Lung (tissue), 12 donors: Measurements from ENCODE around the gene RBM5. TPM values are rescaled to one million over a fixed set of nuclear protein-coding genes. Genes with fewer than 3 reads are reported as not detected.

Experiments
- ATAC-seq: fragments of 200-7000 bp; cut with Tn5 transposase; one replicate; pipeline ENCODE4 v1.9.1; 2020; ENCODE audit warnings: moderate number of reproducible peaks; ENCODE audit not compliant: insufficient read depth, low FRiP score
- DNase-seq, 3 donors: peaks; one replicate each; pipeline ENCODE4 v3.0.0-alpha.2; 2013 to 2017
- H3K27ac ChIP-seq, 2 donors: one replicate each; pipeline ENCODE4 v1.5.1; 2013; ENCODE audit warnings: mild to moderate bottlenecking in 2 of 2, moderate library complexity in 2 of 2, control low read depth in 1 of 2, inconsistent platforms in 1 of 2, low read depth in 1 of 2, low read length in 1 of 2
- H3K27me3 ChIP-seq, 3 donors: one replicate each; pipeline ENCODE4 v1.5.1; 2013; ENCODE audit warnings: low read length in 2 of 3; ENCODE audit not compliant: control insufficient read depth in 3 of 3, insufficient read depth in 3 of 3
- H3K36me3 ChIP-seq, 4 donors: one replicate each; pipeline ENCODE4 v1.5.1; 2013; ENCODE audit warnings: low read length in 4 of 4, mild to moderate bottlenecking in 1 of 4, moderate library complexity in 1 of 4; ENCODE audit not compliant: control insufficient read depth in 4 of 4, insufficient read depth in 4 of 4
- H3K4me1 ChIP-seq, 5 donors: one replicate each; pipeline ENCODE4 v1.5.1; 2013; ENCODE audit warnings: low read length in 5 of 5, mild to moderate bottlenecking in 2 of 5, moderate library complexity in 1 of 5; ENCODE audit not compliant: control insufficient read depth in 5 of 5, insufficient read depth in 5 of 5
- H3K4me3 ChIP-seq: one replicate; pipeline ENCODE4 v1.5.1; 2013; ENCODE audit warnings: mild to moderate bottlenecking, control low read depth, moderate library complexity
- H3K9ac ChIP-seq, 2 donors: one replicate each; pipeline ENCODE4 v1.5.1; 2013; ENCODE audit warnings: low read length in 2 of 2, control low read depth in 1 of 2; ENCODE audit not compliant: insufficient read depth in 1 of 2
- H3K9me3 ChIP-seq, 4 donors: one replicate each; pipeline ENCODE4 v1.5.1; 2013; ENCODE audit warnings: low read length in 3 of 4, mild to moderate bottlenecking in 1 of 4, moderate library complexity in 1 of 4; ENCODE audit not compliant: control insufficient read depth in 4 of 4, insufficient read depth in 3 of 4
- CTCF ChIP-seq: IDR thresholded peaks from 2 replicates; pipeline ENCODE4 v1.5.1; 2012; ENCODE audit warnings: mild to moderate bottlenecking; ENCODE audit errors: control extremely low read depth, extremely low read depth
- WGBS, 2 donors: extraction: QIAGEN DNeasy Blood & Tissue Kit; methylation state at CpG; one replicate each; pipeline ENCODE4 v1.1.7; 2013; 5-methylcytosine and 5-hydroxymethylcytosine counted together
- polyA plus RNA-seq, 2 donors: library from polyadenylated mRNA; stranded (reverse); fragments of 200-250 nt; gene quantifications; one replicate each; pipeline ENCODE4 v1.2.1, GENCODE V29; 2013
- total RNA-seq, 2 donors: library from RNA; depleted of rRNA in 1 of 2; stranded (reverse); fragments of >200 nt in 1 of 2; gene quantifications; one replicate each; pipeline ENCODE4 v1.2.1, GENCODE V29; 2014 to 2021
- donor health status: control.
- donor health status: control.
- donor health status: Bipolar disorder and iron deficiency.
- donor health status: healthy.
- donor health status: DM: yes; HTN: yes; CAD: no.

Gene RBM5
- total and polyA plus RNA-seq, 4 donors = 71.4 to 380 (median 94.6) TPM

GRCh38 chr3:50125541-50126286 is 37.0 kb downstream of the RBM5 start:
- TF ChIP-seq CTCF = no peak
- DNase-seq (no peak), ATAC-seq (no peak)
- Histone ChIP-seq H3K4me3 (no peak overlapping the region), H3K9me3 (no peaks in the 10 kb centered on the region), H3K27me3 (no peaks in the 10 kb centered on the region), H3K9ac (no peak overlapping the region), H3K27ac (no peak overlapping the region), H3K36me3 (peaks cover 0 to 8% (median 5%) of the 10 kb centered on the region in 4 donors), H3K4me1 (peaks cover 0 to 35% (median 18%) of the 10 kb centered on the region in 5 donors)
- WGBS, 2 donors = 79 to 83% methylated on average over 8 of the region's 9 CpGs

- ATAC-seq (no peak), DNase-seq (peak; percentile 74 to 82 (median 76))
- Histone ChIP-seq H3K27ac (no peak overlapping the region), H3K4me1 (peaks cover 0 to 35% (median 18%) of the 10 kb centered on the region in 5 donors), H3K4me3 (no peak overlapping the region), H3K9ac (peak overlapping the region in 1 of 2 donors; percentile 13), H3K36me3 (no peaks in the 10 kb centered on the region), H3K9me3 (no peaks in the 10 kb centered on the region), H3K27me3 (no peaks in the 10 kb centered on the region)
- no peak for TF ChIP-seq CTCF
- 60 to 82% methylated on average over 15 to 16 of the region's 16 CpGs for WGBS, 2 donors
These were observed 37.8 kb downstream of the RBM5 start for GRCh38 chr3:50126287-50127211.

DNA sequence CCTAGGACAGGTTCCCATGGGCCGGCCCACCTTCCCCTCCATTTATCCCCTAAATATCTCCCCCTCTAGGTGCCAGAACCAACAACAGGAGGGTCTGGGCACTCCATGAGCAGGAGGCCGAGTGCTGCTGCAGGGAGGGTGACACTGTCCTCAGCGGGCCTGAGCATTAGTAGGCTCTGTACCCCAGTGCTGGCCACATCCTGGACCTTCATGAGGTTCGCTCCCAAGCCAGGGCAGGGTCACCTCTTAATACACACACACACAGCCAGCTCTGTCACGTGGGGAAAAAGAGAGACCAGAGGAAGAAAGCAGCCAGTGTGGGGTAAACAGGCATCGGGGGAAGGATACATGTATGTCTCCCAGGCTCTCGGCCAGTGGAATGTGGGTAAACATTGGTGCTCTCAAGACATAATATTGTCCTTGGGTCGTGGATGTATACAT is 38.6 kb downstream of the RBM5 start:
- H3K4me3 ChIP-seq = no peak overlapping the region
- H3K9me3 ChIP-seq = no peaks in the 10 kb centered on the region
- H3K27ac ChIP-seq = no peak overlapping the region
- H3K4me1 ChIP-seq = peaks cover 0 to 35% (median 18%) of the 10 kb centered on the region in 5 donors
- peak in 2 of 3 donors; percentile 26 to 63 for DNase-seq
- no peak overlapping the region for H3K9ac ChIP-seq
- TF ChIP-seq CTCF = no peak
- whole genome bisulfite sequencing, 2 donors = 68 to 80% methylated on average over 8 of the region's 8 CpGs
- no peak for ATAC-seq
- no peaks in the 10 kb centered on the region for H3K27me3 ChIP-seq
- no peaks in the 10 kb centered on the region for H3K36me3 ChIP-seq
